ENCODE results near the gene TGFB1I1.
"Not testable (repeated sequence)": the region's sequence is repeated elsewhere in the genome, so short reads cannot be mapped to it uniquely, and the experiment has no call there.

The TGFB1I1 gene

GRCh38 chr16:31522071-31522470, 50.1 kb downstream of the TGFB1I1 start:
- no peak for TF ChIP-seq CTCF (conservative IDR thresholded peaks at IDR 0.05; ENCODE audit: low read depth, low read length)

GRCh38 chr16:31523768-31524167, 51.8 kb downstream of the TGFB1I1 start:
- H3K4me2 ChIP-seq; H3K79me2 ChIP-seq (ENCODE audit: insufficient read depth, low read depth); H3K27ac ChIP-seq; H2AFZ ChIP-seq (ENCODE audit: low read depth); H3K4me3 ChIP-seq (IDR thresholded peaks at IDR 0.05; ENCODE audit: insufficient read depth, low read depth, low read length); H4K20me1 ChIP-seq (ENCODE audit: insufficient read depth); H3K27me3 ChIP-seq (ENCODE audit: insufficient read depth, low read depth); H3K36me3 ChIP-seq (ENCODE audit: insufficient read depth); H3K9ac ChIP-seq; H3K4me1 ChIP-seq (ENCODE audit: low read depth, poor library complexity, severe bottlenecking): not testable (repeated sequence)

More at GRCh38 chr16:31522071-31522470, 50.1 kb downstream of the TGFB1I1 start:
- no peaks in the 10 kb centered on the region for H3K36me3 ChIP-seq (ENCODE audit: insufficient read depth)
- H3K27ac ChIP-seq: no peak overlapping the region
- H3K4me3 ChIP-seq (IDR thresholded peaks at IDR 0.05; ENCODE audit: insufficient read depth, low read depth, low read length): no peak overlapping the region
- no peaks in the 10 kb centered on the region for H3K27me3 ChIP-seq (ENCODE audit: insufficient read depth, low read depth)
- H3K9ac ChIP-seq: no peak overlapping the region
- no peaks in the 10 kb centered on the region for H4K20me1 ChIP-seq (ENCODE audit: insufficient read depth)
- H3K79me2 ChIP-seq (ENCODE audit: insufficient read depth, low read depth): no peaks in the 10 kb centered on the region
- H3K4me1 ChIP-seq (ENCODE audit: low read depth, poor library complexity, severe bottlenecking): no peaks in the 10 kb centered on the region
- H2AFZ ChIP-seq (ENCODE audit: low read depth): no peak overlapping the region
- H3K4me2 ChIP-seq: no peak overlapping the region

GRCh38 chr16:31525113-31525512, 53.2 kb downstream of the TGFB1I1 start:
- Histone ChIP-seq H3K9ac (no peak overlapping the region), H3K4me1 (ENCODE audit: low read depth, poor library complexity, severe bottlenecking) (no peaks in the 10 kb centered on the region)

More at GRCh38 chr16:31525113-31525512, 53.2 kb downstream of the TGFB1I1 start:
- no peaks in the 10 kb centered on the region for H3K36me3 ChIP-seq (ENCODE audit: insufficient read depth)
- TF ChIP-seq CTCF (conservative IDR thresholded peaks at IDR 0.05; ENCODE audit: low read depth, low read length): no peak
- no peak overlapping the region for H2AFZ ChIP-seq (ENCODE audit: low read depth)
- H3K27ac ChIP-seq: no peak overlapping the region
- no peak overlapping the region for H3K4me3 ChIP-seq (IDR thresholded peaks at IDR 0.05; ENCODE audit: insufficient read depth, low read depth, low read length)
- no peak overlapping the region for H3K4me2 ChIP-seq
- H4K20me1 ChIP-seq (ENCODE audit: insufficient read depth): no peaks in the 10 kb centered on the region
- H3K27me3 ChIP-seq (ENCODE audit: insufficient read depth, low read depth): no peaks in the 10 kb centered on the region
- no peaks in the 10 kb centered on the region for H3K79me2 ChIP-seq (ENCODE audit: insufficient read depth, low read depth)
